Ramos (cell line): ENCODE measurements around the gene MECP2.
"Not testable (repeated sequence)": the region's sequence is repeated elsewhere in the genome, so short reads cannot be mapped to it uniquely, and the experiment has no call there.

Experiments used
- in situ Hi-C: fragments of 300-500 bp; cut with MboI; formaldehyde crosslinking; loops from one replicate; pipeline ENCODE4 v1.14.3; 2022; ENCODE audit warnings: low sequenced_read_pairs; ENCODE audit not compliant: unreplicated experiment

Gene MECP2

DNA sequence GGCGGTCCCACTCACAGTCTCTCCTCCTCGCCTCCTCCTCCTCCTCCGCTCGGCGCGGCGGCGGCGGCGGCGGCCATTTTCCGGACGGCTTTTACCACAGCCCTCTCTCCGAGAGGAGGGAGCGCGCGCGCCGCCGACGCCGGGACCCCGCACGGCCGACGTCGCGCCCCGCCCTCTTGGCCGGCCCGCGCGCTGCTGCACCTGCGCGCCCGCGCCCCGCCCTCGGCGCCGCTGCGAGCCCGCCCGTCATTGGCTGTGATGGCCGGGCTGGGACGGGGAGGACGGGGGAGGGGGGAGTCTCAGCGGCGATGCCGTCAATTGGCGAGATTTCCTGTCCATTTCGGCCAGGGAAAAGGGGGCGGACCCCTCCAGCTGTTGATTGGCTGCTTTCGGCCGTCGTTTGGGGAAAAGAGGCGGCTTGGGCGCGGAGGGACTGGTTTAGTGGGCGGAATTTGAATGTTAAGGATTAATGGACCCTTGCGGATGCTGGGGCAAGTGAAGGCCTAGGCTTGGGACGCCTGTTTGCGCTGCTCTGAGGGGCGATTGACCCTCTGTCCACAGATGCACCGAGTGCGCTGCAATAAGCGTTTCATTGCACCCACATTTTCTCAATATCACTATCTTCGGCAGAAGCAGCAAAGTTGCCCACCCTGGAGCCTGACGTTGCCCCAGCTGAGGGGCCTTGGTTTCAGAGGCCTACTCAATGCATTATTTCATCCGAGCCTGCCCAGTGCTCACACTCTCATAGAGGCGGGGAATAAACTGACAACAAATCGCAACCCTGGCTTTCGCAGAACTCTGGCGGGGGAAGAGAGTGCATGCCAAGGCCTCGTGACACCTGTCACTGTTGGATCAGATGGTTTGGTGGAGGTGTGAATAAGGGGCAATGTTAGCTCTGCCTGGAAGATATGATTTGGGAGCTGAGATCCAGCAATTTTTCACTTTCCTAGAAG lies at the start of gene MECP2:
TSS of gene MECP2 (minus strand) at position 129 of the 953 bp plus-strand sequence.
- in situ Hi-C loops: no loop called here

DNA sequence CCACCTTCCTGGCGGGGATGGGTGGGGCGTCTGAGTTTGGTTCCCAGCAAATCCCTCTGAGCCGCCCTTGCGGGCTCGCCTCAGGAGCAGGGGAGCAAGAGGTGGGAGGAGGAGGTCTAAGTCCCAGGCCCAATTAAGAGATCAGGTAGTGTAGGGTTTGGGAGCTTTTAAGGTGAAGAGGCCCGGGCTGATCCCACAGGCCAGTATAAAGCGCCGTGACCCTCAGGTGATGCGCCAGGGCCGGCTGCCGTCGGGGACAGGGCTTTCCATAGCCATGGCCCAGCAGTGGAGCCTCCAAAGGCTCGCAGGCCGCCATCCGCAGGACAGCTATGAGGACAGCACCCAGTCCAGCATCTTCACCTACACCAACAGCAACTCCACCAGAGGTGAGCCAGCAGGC lies 46.5 kb upstream of the MECP2 start, which contains the start of gene OPN1LW:
TSS of gene OPN1LW (plus strand) at position 234 of the 400 bp plus-strand sequence. CDS start at position 275, 41 bp downstream.
- in situ Hi-C loops: not testable (repeated sequence)

DNA sequence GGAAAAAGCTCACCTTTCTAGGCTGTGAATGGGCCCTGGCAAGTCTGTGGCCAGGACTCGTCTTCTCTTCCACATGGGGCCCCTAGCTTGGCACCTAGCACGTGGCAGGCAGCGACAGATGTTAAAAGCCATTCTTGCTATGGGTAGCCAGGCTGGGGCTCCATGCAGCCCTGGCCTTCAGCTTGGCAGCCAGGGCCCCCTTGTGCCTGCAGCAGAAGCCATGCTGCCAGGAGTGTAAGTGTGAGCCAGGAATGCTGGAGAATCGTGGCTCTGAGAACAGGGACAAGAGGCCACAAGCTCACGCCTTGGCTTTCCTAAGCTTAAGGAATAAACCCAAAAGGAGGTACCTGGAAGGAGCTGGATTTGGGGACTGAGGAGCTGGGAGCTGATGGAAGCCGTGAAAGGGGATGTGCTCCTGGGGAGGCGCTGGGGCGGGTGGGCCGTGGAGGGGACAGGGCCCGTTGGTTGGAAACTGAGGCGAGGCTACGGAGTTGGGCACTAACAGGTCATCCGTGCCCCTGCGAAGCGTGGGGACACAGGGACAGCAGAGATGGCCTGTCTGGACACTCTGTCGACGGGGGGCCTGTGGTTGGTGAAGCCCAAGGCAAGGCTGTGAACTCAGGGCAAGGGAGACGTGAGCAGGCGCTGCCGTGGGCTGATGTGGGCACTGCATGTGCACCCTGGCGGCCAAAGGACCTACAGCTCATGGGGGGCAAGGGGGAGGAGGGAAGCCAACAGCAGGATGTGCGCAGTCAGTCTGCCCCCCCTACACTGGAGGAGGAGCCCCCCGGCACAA lies 45.6 kb upstream of the MECP2 start:
- in situ Hi-C loops: no loop called here

DNA sequence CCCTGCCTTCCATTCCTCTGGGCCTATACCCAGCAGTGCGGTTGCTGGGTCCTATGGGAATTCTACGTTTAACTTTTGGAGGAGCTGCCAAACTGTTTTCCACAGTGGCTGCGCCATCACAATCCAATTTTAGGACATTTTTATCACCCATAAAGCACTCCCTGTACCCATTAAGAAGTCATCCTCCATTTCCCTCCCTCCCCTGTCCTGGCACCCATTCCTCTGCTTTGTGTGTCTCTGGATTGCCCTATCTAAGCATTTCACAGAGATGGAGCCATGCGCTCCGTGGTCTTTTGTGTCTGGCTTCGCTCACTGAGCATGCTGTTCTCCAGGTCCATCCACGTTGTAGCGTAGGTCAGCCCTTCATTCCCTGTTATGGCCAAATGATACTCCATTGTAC lies 44.9 kb upstream of the MECP2 start:
- in situ Hi-C loops: no loop called here

DNA sequence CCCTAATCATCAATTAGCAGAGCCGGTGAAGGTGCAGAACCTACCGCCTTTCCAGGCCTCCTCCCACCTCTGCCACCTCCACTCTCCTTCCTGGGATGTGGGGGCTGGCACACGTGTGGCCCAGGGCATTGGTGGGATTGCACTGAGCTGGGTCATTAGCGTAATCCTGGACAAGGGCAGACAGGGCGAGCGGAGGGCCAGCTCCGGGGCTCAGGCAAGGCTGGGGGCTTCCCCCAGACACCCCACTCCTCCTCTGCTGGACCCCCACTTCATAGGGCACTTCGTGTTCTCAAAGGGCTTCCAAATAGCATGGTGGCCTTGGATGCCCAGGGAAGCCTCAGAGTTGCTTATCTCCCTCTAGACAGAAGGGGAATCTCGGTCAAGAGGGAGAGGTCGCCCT lies 43.2 kb upstream of the MECP2 start:
- in situ Hi-C loops: no loop called here

DNA sequence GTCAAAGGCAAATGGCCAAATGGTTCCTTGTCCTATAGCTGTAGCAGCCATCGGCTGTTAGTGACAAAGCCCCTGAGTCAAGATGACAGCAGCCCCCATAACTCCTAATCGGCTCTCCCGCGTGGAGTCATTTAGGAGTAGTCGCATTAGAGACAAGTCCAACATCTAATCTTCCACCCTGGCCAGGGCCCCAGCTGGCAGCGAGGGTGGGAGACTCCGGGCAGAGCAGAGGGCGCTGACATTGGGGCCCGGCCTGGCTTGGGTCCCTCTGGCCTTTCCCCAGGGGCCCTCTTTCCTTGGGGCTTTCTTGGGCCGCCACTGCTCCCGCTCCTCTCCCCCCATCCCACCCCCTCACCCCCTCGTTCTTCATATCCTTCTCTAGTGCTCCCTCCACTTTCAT lies 42.7 kb upstream of the MECP2 start:
- in situ Hi-C loops: no loop called here

DNA sequence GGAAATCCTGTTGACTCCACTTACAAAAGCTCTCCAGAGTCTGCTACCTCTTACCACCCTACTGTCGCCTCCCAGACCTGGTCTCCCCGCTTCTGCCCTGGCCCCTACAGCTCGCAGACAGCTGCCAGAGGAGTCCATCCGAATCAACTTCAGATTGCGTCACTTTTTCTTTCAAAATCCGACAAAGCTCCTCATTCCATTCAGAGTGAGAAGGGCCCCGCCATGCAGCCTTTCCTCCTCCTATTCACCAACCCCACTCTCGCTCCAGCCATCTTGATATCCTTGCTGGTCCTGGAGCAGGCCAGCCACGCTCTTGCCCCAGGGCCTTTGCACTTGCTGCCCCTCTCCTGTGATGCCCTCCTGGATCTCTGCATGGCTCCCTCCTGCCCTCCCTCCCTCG lies 41.3 kb upstream of the MECP2 start:
- in situ Hi-C loops: no loop called here

DNA sequence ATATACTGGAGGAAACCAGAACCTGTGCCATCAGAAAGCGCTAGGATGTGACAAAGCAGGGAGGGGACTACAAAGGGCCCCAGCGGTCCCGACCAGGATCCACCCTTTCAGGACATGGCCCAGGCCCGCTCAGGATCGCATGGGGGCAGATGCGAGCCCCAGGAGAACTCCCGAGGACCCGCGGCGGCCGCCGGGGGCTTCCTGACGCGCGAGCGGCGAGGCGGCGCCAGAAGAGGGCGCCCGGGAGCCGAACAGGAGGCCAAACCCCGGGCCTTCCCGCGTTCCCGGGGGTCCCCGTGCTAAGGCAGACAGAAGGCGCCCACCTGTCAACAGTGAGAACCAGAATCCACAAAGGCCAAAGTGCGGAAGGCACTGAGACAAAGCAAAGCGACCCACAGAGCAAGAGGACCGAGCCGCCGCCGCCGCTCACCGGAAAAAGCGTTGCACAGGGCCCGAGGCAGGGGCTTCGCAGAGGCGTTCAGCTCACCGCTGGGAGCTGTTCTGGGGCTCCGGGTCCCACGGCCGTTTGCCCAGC lies 39.2 kb upstream of the MECP2 start:
- in situ Hi-C loops: no loop called here

DNA sequence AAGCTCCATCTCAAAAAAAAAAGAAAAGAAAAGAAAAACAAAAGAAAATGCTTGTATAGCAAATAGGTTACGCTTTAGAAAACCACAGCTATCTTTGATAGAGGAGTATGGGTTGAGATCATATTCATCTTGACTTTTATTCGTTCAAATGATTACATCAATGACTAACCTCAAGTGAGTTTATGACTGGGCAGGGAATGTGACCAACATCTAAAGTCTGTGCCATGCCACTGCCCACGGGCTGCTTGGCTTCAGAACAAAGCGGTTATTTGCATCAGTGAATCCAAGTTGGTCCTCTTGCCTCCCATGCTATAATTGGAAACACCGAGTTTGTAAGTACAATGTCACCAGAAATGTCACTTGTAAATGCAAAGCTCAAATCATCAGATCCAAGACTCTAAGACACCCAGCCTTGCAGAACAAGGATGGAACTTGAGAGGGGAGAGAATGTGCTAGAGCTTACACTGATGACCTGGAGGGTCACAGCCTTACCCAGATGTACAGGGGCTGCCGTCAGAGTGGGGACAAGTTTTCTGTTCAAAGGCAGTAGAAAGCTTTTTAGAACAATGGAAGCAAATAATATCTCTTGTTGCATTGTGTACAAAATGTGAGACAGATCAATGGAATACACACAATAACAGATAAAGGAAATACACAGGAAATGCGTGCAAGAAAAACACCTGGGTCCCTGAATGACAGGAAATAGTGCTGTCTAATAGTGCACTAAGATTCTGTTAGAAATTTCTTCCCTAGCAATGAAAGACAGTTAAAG lies 38.1 kb upstream of the MECP2 start:
- in situ Hi-C loops: no loop called here

DNA sequence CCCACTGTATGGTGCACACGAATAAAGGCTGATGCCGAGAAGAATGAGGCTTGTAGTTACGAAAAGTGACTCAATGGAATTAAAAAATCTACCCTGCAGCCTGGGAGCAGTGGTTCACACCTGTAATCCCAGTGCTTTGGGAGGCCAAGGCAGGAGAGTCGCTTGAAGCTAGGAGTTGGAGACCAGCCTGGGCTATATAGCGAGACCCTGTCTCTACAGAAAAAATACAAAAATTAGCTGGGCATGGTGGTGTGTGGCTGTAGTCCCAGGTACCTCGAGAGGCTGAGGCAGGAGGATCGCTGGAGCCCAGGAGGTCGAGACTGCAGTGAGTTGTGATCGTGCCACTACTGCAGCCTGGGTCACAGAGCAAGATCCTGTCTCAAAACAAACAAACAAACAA lies 34.8 kb upstream of the MECP2 start:
- in situ Hi-C loops: no loop called here

DNA sequence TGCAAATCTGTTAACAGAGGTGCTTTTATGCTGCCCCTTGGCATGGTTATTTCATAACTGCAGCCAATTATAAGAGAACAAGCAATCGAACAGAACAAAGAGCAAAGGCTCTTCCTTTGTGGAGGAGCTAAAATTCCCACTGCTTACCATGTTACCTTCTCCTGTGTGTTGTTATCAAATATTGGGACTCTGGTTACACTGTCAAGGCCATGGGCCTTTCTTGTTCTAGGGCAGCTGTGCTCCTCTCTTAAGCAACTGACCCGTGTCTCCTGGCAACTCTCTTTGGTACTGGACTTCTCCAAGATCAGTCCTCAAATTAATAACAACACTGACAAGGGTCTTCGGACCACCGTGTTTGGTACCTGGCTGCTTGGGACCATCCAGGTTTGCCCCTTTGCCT lies 34.4 kb upstream of the MECP2 start:
- in situ Hi-C loops: no loop called here

DNA sequence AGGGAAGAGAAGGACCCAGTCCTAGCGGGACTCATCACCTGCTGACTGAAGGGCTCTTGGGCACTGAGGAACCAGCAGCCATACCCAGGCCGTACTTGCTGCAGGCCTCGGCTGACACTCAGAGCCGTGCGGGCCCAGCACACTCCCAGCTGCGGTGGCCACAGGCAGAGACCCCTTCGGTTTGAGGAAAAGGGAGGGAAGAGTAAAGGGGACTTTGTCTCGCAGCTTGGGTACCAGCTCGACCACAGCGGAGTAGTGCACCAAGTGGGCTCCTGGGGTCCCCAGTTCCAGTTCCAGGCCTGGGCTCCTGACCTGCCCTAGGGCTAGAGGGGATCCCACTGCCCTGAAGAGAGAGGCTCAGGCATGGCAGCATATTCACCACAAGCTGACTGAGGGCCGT lies 28.6 kb upstream of the MECP2 start:
- in situ Hi-C loops: no loop called here

DNA sequence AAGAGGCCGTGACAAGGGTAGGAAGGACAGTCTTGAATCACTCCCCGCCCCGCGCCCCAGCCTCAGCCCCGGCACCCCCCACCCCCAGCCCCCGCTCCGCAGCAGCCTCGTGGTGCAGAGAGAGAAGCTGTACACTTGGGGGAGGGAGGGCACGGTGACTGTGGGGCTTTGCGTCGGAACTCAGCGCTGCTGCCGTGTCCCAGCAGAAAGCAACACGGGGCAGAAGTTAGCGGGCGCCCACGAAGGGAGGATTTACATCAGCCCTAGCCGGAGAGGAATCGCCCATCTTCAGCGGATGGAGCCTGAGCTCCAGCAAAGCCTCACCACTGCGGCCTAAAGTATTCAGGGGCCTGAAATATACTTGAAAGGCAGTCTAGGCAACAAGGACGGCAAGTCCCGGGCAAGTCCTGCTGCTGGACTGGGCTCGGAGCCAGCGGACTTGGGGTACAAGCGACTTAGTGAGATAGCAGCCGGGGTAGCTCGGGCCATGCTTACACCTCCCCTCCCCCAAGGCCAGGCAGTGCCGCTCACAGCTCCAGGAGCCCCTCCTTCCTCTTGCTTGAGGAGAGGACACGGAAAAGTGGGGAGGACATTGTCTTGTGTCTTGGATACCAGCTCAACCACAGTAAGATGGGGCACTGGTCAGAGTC lies 28.0 kb upstream of the MECP2 start:
- in situ Hi-C loops: no loop called here

DNA sequence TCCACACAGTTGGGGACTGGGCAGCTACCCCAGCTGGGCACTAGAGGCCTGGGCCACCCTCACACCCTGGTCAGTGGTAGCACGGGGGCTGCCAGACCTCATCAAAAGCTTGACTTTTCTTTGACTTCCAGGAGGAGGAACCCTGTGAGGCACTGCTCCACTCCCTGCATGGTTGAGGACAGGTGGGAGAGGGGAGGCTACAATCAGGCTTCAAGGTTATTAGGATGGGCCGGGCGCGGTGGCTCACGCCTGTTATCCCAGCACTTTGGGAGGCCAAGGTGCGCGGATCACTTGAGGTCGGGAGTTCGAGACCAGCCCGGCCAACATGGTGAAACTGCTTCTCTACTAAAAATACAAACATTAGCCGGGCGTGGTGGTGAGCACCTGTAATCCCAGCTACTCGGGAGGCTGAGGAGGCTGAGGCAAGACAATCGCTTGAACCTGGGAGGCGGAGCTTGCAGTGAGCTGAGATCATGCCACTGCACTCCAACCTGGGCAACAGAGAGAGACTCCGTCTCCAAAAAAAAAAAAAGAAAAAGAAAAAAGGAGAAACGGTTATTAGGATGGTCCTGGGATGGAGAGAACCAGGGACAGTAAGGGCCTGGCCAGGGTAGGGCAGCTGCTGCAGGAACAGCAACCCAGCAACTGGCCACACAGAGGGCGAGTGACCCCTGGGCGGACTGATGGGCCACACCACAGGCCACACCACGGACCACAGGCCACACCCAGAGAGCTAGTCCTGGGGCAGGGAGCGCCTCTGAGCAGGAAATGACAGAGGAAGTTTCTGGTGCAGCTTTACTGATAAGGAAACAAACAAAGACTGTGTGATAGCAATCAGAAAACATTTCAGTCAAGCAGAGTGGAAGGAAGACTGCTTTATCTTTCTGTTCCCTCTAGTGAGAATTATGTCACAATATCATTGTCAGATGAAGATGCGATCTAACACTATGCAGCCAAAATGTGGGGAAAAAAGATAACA lies 26.0 kb upstream of the MECP2 start:
- in situ Hi-C loops: no loop called here

DNA sequence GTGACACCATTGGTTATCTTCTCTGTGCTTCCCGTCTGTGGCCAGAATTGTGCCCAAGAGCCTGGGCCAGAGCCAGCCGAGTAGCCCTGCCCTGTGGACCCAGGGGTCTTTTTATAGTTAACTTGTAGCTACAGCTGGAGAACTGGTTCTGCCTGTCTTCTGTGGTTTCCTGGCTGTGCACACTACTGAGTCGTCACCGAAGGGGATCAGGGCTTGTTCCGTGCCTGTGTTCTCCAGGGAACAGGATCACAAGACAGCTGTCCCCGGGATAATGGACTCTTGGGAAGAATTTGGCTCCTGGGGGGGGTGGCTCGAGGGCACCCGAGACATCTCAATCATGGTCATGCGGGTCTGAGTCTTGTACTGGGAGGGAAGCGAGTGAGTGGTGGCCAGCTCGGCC lies 24.4 kb upstream of the MECP2 start:
- in situ Hi-C loops: no loop called here

DNA sequence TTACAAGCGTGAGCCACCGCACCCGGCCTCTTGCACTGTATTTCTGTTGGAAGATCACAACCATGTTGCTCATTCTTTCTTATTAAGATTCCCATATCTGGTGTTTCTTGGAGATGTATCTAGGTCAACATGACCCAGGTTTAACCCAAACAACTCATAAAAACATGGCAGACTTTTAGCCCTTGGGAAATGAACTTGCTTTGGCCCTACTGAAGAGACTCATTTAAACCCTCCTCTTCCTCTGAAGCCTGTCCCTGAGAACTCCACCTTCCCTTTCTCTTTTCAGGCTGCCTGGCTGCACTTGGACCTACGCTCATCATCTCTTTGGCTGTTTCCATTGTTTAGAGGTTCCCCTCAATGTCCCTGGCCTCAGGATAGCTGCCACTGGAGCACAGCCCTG lies 23.7 kb upstream of the MECP2 start:
- in situ Hi-C loops: no loop called here

DNA sequence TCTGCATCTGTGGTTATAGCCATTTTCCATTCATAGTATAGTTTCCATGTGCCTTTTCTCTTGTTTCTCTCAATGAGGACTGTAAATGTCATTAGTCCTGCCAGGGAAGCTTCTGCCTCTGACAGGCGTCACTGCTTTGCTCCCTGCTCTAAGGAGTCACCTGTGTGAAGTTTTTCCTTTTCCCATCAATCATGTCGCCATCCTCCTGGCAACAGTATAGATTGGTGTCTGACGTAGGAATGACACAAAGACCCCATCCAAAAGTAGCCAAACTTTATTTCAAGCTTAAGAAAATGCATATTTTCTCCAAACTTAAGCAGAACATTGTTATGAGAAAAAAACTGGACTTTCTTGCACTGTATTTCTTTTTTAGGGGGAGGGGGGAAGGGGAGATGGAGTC lies 23.1 kb upstream of the MECP2 start:
- in situ Hi-C loops: no loop called here

DNA sequence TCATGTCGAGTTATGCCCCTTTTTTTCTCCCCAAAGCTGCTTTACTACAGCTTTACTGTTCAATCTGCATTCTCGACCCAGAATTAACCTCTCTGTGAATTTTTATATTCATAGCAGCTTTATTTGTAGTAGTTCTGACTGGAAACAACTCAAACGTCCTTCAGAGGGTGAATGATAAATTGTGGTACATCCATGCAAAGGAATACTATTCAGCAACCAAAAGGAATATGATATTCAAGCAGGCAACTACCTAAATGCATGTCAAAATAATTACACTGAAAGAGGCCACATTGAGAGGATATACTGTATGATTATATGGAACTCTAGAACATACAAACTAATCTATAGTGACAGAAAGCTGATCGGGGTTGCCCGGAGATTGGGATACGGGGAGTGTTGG lies 20.0 kb upstream of the MECP2 start:
- in situ Hi-C loops: no loop called here
